Dorsolateral prefrontal cortex (tissue), 118 donors: ENCODE results near the gene RASSF8. TPM values are rescaled to one million over a fixed set of nuclear protein-coding genes. Genes with fewer than 3 reads are reported as not detected.

Experiments
- total RNA-seq, 120 experiments: library from RNA; stranded (reverse); gene quantifications; one replicate each; pipeline versions ENCODE4 v1.2.3 to v1.2.4, GENCODE V29; 2022

RASSF8 gene
- total RNA-seq, 120 experiments from 2014 or later: 29.7 to 147 (median 57.1) TPM

Other genes with a start within 250 kb of the RASSF8 start
- 100 to 1,000 TPM in 109 of 120 experiments, 10 to 100 TPM in 11; 75.0 to 217 (median 136) TPM for gene BHLHE41, start 166.4 kb downstream of the RASSF8 start, total RNA-seq
- 10 to 100 TPM in 119 of 120 experiments, 1 to 10 TPM in 1; 8.3 to 67.9 (median 30.9) TPM for gene SSPN, start 236.9 kb downstream of the RASSF8 start, total RNA-seq